Neural cell (in vitro differentiated cells): ENCODE data around the gene USP40. TPM values are rescaled to one million over a fixed set of nuclear protein-coding genes. Genes with fewer than 3 reads are reported as not detected.
A peak's percentile ranks its signal among the peaks of the same experiment; 100 is the strongest.

Experiments used
- H2AFZ ChIP-seq: fragments of 200-600, 300-800 bp; sonication (generic), shearing (Covaris generic); 2 replicates; pipeline ENCODE4 v1.6.0; 2014; ENCODE audit warnings: low read depth, mild to moderate bottlenecking, antibody characterized with exemption, low read length, moderate library complexity
- H3F3A ChIP-seq: fragments of 200-600 bp; shearing (Covaris generic); 2 replicates; pipeline ENCODE4 v1.6.1; 2016; ENCODE audit warnings: mild to moderate bottlenecking, moderate library complexity, mixed read lengths, antibody characterized with exemption, low read length; ENCODE audit not compliant: insufficient read depth, poor library complexity, severe bottlenecking
- H3K27ac ChIP-seq: fragments of 200-600, 300-800 bp; sonication (generic), shearing (Covaris generic); 2 replicates; pipeline ENCODE4 v1.5.1; 2014; ENCODE audit warnings: mild to moderate bottlenecking, low read length, moderate library complexity
- H3K27me3 ChIP-seq: fragments of 300-800, 200-600 bp; sonication (generic), shearing (Covaris generic); 2 replicates; pipeline ENCODE4 v1.6.0; 2014; ENCODE audit warnings: mild to moderate bottlenecking, low read depth, low read length, moderate library complexity; ENCODE audit not compliant: insufficient read depth
- H3K36me3 ChIP-seq: fragments of 300-800, 200-600 bp; sonication (generic), shearing (Covaris generic); 2 replicates; pipeline ENCODE4 v1.5.1; 2014; ENCODE audit warnings: mild to moderate bottlenecking, antibody characterized with exemption, low read length, moderate library complexity; ENCODE audit not compliant: insufficient read depth
- H3K4me2 ChIP-seq: fragments of 300-800, 200-600 bp; sonication (generic), shearing (Covaris generic); 2 replicates; pipeline ENCODE4 v1.6.0; 2014; ENCODE audit warnings: mild to moderate bottlenecking, low read length
- H3K4me3 ChIP-seq: fragments of 300-800, 200-600 bp; sonication (generic), shearing (Covaris generic); 2 replicates; pipeline ENCODE4 v1.5.1; 2014; ENCODE audit warnings: mild to moderate bottlenecking, low read length, moderate library complexity
- H3K79me2 ChIP-seq: fragments of 200-600 bp; shearing (Covaris generic); replicated peaks from 2 replicates; pipeline ENCODE4 v1.6.0; 2014; ENCODE audit warnings: mild to moderate bottlenecking, low read length, moderate library complexity; ENCODE audit not compliant: insufficient read depth
- H3K9ac ChIP-seq: fragments of 300-800, 200-600 bp; sonication (generic), shearing (Covaris generic); 2 replicates; pipeline ENCODE4 v1.6.1; 2016; ENCODE audit warnings: mild to moderate bottlenecking, low read length, mixed read lengths
- H3K9me2 ChIP-seq: fragments of 200-600 bp; shearing (Covaris generic); 2 replicates; pipeline ENCODE4 v1.6.1; 2016; ENCODE audit warnings: mild to moderate bottlenecking, low read length, mixed read lengths; ENCODE audit not compliant: insufficient read depth
- H3K9me3 ChIP-seq: fragments of 200-600, 300-800 bp; sonication (generic), shearing (Covaris generic); 2 replicates; pipeline ENCODE4 v1.6.1; 2016; ENCODE audit warnings: mild to moderate bottlenecking, mixed run types, low read length, moderate library complexity, mixed read lengths
- H4K20me1 ChIP-seq: fragments of 200-600 bp; shearing (Covaris generic); 2 replicates; pipeline ENCODE4 v1.6.1; 2016; ENCODE audit warnings: mild to moderate bottlenecking, mixed run types; ENCODE audit not compliant: insufficient read depth
- CTCF ChIP-seq: fragments of 450-650 bp; IDR thresholded peaks from 2 replicates; pipeline ENCODE4 v1.5.1; 2014; ENCODE audit warnings: antibody characterized with exemption, mild to moderate bottlenecking, moderate library complexity; ENCODE audit not compliant: poor library complexity, severe bottlenecking
- EP300 ChIP-seq: fragments of 450-650 bp; conservative IDR thresholded peaks from 2 replicates; pipeline ENCODE4 v1.6.1; 2014; ENCODE audit warnings: antibody characterized with exemption, mild to moderate bottlenecking, moderate library complexity; ENCODE audit not compliant: poor library complexity, severe bottlenecking
- EZH2 ChIP-seq: fragments of 200-600, 300-800 bp; shearing (Covaris generic), sonication (generic); IDR thresholded peaks from 2 replicates; pipeline ENCODE4 v1.6.1; 2014; ENCODE audit warnings: antibody characterized with exemption, low read length, borderline replicate concordance, mild to moderate bottlenecking; ENCODE audit not compliant: insufficient read depth, poor library complexity, severe bottlenecking
- MXI1 ChIP-seq: fragments of 450-650 bp; conservative IDR thresholded peaks from 2 replicates; pipeline ENCODE4 v1.6.1; 2014; ENCODE audit warnings: antibody characterized with exemption, mild to moderate bottlenecking; ENCODE audit not compliant: poor library complexity, severe bottlenecking
- POLR2AphosphoS5 ChIP-seq: IDR thresholded peaks from 2 replicates; pipeline ENCODE4 v1.6.1; 2012
- RAD21 ChIP-seq: fragments of 450-650 bp; conservative IDR thresholded peaks from 2 replicates; pipeline ENCODE4 v1.6.1; 2014; ENCODE audit warnings: antibody characterized with exemption, mild to moderate bottlenecking, moderate library complexity
- REST ChIP-seq: IDR thresholded peaks from 2 replicates; pipeline ENCODE4 v1.6.1; 2012; ENCODE audit warnings: borderline replicate concordance
- SMC3 ChIP-seq: fragments of 450-650 bp; conservative IDR thresholded peaks from 2 replicates; pipeline ENCODE4 v1.6.1; 2014; ENCODE audit warnings: antibody characterized with exemption, mild to moderate bottlenecking, moderate library complexity; ENCODE audit not compliant: poor library complexity
- TAF1 ChIP-seq: IDR thresholded peaks from 2 replicates; pipeline ENCODE4 v1.6.1; 2012; ENCODE audit warnings: low read depth
- polyA plus RNA-seq: library from polyadenylated mRNA; depleted of rRNA; stranded (reverse); fragments of >200 nt; gene quantifications from 2 replicates; pipeline ENCODE4 v1.2.3, GENCODE V29; 2014

The USP40 gene
- polyA plus RNA-seq, 1 donor from 2014 or later, result 33.3 TPM

GRCh38 chr2:233571001-233571400, 4.4 kb upstream of the USP40 start:
- no peak overlapping the region for H3K27ac ChIP-seq
- H3K27me3 ChIP-seq, result no peaks in the 10 kb centered on the region
- no peaks in the 10 kb centered on the region for H3K36me3 ChIP-seq
- H3K9me3 ChIP-seq, result no peaks in the 10 kb centered on the region
- H3K4me3 ChIP-seq, result no peak overlapping the region
- no peak for TF ChIP-seq TAF1
- TF ChIP-seq RAD21, result no peak
- no peak for TF ChIP-seq POLR2AphosphoS5
- no peak for TF ChIP-seq REST
- TF ChIP-seq EP300, result no peak
- no peak for TF ChIP-seq MXI1
- no peak for TF ChIP-seq SMC3
- TF ChIP-seq CTCF, result no peak
- TF ChIP-seq EZH2, result no peak
- H2AFZ ChIP-seq, result no peak overlapping the region
- H3K9ac ChIP-seq, result no peak overlapping the region
- H3K4me2 ChIP-seq, result no peak overlapping the region
- H4K20me1 ChIP-seq, result no peaks in the 10 kb centered on the region
- H3F3A ChIP-seq, result no peaks in the 10 kb centered on the region
- H3K9me2 ChIP-seq, result no peaks in the 10 kb centered on the region
- H3K79me2 ChIP-seq, result no peaks in the 10 kb centered on the region

- Histone ChIP-seq H3K27me3 (no peaks in the 10 kb centered on the region), H3F3A (no peaks in the 10 kb centered on the region), H3K27ac (no peak overlapping the region), H2AFZ (peak overlapping the region; percentile 99), H3K36me3 (no peaks in the 10 kb centered on the region), H3K4me3 (peak overlapping the region; percentile 98), H4K20me1 (no peaks in the 10 kb centered on the region), H3K9me2 (no peaks in the 10 kb centered on the region), H3K9ac (peak overlapping the region; percentile 89), H3K79me2 (no peaks in the 10 kb centered on the region), H3K4me2 (peak overlapping the region; percentile 72), H3K9me3 (no peaks in the 10 kb centered on the region)
- TF ChIP-seq EZH2, result no peak
- TF ChIP-seq RAD21, result no peak
- TF ChIP-seq CTCF, result no peak
- TF ChIP-seq TAF1, result no peak
- no peak for TF ChIP-seq MXI1
- no peak for TF ChIP-seq SMC3
- no peak for TF ChIP-seq EP300
- no peak for TF ChIP-seq POLR2AphosphoS5
- no peak for TF ChIP-seq REST
Measured at GRCh38 chr2:233565685-233566140, 869 bp downstream of the USP40 start.
